Glutamatergic neuron (in vitro differentiated cells): ENCODE results near the gene ATP2A2. TPM values are rescaled to one million over a fixed set of nuclear protein-coding genes. Genes with fewer than 3 reads are reported as not detected.

ENCODE experiments used
- DNase-seq: peaks from one replicate; pipeline ENCODE4 v3.0.0; 2022
- H3K27ac Mint-ChIP-seq: one replicate; pipeline ENCODE4 v1.8.0; 2020; ENCODE audit warnings: mild to moderate bottlenecking, mixed read lengths, inconsistent platforms; ENCODE audit not compliant: unreplicated experiment
- H3K27me3 Mint-ChIP-seq: one replicate; pipeline ENCODE4 v1.8.0; 2020; ENCODE audit warnings: mild to moderate bottlenecking, moderate library complexity, mixed read lengths, inconsistent platforms; ENCODE audit not compliant: unreplicated experiment
- H3K36me3 Mint-ChIP-seq: one replicate; pipeline ENCODE4 v1.8.0; 2020; ENCODE audit warnings: mild to moderate bottlenecking, mixed read lengths, inconsistent platforms; ENCODE audit not compliant: unreplicated experiment
- H3K4me1 Mint-ChIP-seq: one replicate; pipeline ENCODE4 v1.8.0; 2020; ENCODE audit warnings: mild to moderate bottlenecking, low read depth, mixed read lengths, inconsistent platforms; ENCODE audit not compliant: unreplicated experiment
- H3K4me3 Mint-ChIP-seq: one replicate; pipeline ENCODE4 v1.8.0; 2020; ENCODE audit warnings: mild to moderate bottlenecking, mixed read lengths, inconsistent platforms; ENCODE audit not compliant: unreplicated experiment
- H3K9me3 Mint-ChIP-seq: one replicate; pipeline ENCODE4 v1.8.0; 2020; ENCODE audit warnings: mild to moderate bottlenecking, moderate library complexity, mixed read lengths, inconsistent platforms; ENCODE audit not compliant: unreplicated experiment
- CTCF ChIP-seq: fragments of 200-600 bp; sonication (generic); IDR thresholded peaks from one replicate; pipeline ENCODE4 v1.5.0; 2021; ENCODE audit not compliant: partially characterized antibody, unreplicated experiment
- total RNA-seq: library from RNA; stranded (reverse); fragmentation: NEBNext Ultra II Directional; extraction: Animal tissue kit (Norgen Biotek cat#: 25700); gene quantifications from one replicate; pipeline ENCODE4 v1.2.1, GENCODE V29; 2021; ENCODE audit not compliant: unreplicated experiment

The ATP2A2 gene
- total RNA-seq, 1 donor from 2014 or later, result 269 TPM

DNA sequence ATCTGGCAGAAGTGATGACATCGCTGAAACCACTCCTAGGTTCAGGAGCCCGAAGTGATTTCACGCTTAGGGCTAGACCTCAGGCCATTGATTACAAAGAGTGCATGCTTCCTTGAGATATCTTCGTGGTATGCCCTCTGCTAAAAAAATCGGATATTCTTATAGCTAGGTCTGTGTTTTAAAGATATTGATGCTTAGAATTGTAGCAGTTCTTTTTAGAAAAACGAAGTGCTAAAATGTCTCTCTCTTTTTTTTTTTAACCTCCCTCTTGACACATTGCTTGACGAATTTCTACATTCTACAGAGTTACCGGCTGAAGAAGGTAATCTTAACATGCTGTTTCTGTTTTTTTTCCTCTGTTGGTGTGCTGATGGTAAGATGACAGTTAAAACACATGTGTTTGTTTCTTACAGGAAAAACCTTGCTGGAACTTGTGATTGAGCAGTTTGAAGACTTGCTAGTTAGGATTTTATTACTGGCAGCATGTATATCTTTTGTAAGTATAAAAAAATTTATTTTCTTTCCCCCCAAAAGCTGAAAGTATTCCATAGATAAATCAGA lies 1.3 kb downstream of the ATP2A2 start:
- H3K4me1 Mint-ChIP-seq, result peaks cover 28% of the 10 kb centered on the region
- peak overlapping the region; percentile 97 for H3K4me3 Mint-ChIP-seq
- TF ChIP-seq CTCF, result no peak

DNA sequence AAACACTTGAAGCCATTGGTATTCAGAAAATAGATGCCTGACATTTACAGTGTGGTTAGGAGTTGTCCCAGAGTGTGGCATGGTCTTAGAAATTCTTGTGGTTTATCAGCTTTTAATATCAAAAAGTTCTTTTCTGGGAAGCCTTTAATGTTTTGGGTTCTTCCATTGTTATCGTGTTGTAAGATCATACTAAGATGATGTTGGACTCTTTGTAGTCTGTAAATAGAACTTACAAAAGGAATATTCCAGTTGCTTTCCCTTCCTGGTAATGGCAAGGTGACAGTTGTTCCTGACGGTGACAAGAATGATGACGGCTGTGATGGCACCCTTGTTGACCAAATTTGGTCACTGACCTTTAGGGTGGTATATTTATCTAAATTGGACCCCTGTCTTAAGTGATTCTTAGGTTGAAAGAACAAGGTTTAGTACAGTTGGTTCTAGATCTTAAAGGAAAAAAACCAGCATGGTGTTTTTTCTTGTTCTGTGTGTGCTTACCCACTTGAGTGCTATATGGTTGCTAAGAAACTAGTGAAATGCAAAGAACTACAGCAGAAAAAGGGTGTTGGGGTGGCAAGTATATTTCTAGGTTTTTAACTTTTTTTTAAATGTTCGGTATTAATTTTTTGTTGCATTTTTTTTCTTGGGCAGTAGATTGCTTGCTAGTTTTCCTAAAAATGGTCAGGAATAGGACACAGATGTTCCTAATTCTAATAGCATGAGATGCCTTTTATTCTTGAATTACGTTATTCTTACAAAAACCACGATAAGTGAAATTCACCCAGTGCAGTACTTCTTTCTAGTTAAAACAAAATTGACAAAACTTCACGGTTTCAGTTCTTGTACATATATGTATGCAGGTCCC lies 2.1 kb downstream of the ATP2A2 start:
- no peak for TF ChIP-seq CTCF
- H3K27me3 Mint-ChIP-seq, result peaks cover 7% of the 10 kb centered on the region
- peaks cover 13% of the 10 kb centered on the region for H3K9me3 Mint-ChIP-seq
- peaks cover 28% of the 10 kb centered on the region for H3K4me1 Mint-ChIP-seq
- H3K36me3 Mint-ChIP-seq, result no peaks in the 10 kb centered on the region
- peak overlapping the region; percentile 99 for H3K27ac Mint-ChIP-seq
- DNase-seq, result no peak
- peak overlapping the region; percentile 97 for H3K4me3 Mint-ChIP-seq

More for the DNA sequence above, 1.3 kb downstream of the ATP2A2 start:
- Mint-ChIP-seq H3K27me3 (peaks cover 11% of the 10 kb centered on the region), H3K9me3 (peaks cover 13% of the 10 kb centered on the region), H3K27ac (peak overlapping the region; percentile 99), H3K36me3 (no peaks in the 10 kb centered on the region)
- no peak for DNase-seq

DNA sequence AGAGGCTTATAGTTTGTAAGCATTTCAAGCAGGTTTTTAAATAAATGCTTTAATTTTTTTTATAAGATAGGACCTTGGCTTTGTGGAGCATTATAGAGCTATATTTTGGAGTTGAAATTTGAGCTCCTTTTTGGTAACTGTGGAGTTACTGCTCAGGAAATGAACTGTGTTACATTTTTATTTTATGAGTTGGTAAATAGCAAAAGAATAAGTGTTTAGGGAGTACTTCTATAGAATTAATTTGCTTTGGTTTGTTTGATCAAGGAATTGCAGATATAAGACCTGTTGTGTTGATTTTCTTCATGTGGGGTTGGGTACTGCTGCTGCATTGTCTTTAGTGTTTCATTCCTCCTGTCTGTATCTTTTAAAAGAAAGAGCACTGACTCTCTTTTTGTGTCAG lies 3.5 kb downstream of the ATP2A2 start:
- TF ChIP-seq CTCF, result no peak
- DNase-seq, result no peak
- Mint-ChIP-seq H3K9me3 (peaks cover 11% of the 10 kb centered on the region), H3K4me3 (peak overlapping the region; percentile 97), H3K27ac (peak overlapping the region; percentile 31), H3K27me3 (peaks cover 7% of the 10 kb centered on the region), H3K4me1 (peaks cover 25% of the 10 kb centered on the region), H3K36me3 (no peaks in the 10 kb centered on the region)

DNA sequence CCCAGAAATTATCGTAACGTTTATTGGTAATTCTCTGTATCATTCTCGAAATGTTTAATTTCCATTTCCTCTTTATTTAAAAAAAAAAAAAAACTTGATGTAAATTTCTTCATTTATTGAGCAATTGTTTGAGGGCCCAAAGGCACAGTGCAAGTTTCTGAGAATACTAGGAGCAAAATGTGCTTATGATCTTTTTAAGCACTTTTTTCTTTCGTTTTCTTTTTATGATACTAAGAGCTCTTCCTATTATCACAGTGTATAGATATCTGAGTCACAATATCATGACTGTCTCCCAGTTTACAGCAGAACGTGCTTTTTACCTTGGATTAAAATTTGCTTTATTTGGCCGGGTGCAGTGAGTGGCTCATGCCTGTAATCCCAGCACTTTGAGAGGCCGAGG lies 5.6 kb downstream of the ATP2A2 start:
- H3K4me1 Mint-ChIP-seq, result peaks cover 21% of the 10 kb centered on the region
- H3K9me3 Mint-ChIP-seq, result peaks cover 9% of the 10 kb centered on the region
- H3K4me3 Mint-ChIP-seq, result no peak overlapping the region
- H3K36me3 Mint-ChIP-seq, result no peaks in the 10 kb centered on the region
- H3K27me3 Mint-ChIP-seq, result peaks cover 7% of the 10 kb centered on the region
- no peak for TF ChIP-seq CTCF
- DNase-seq, result no peak
- H3K27ac Mint-ChIP-seq, result no peak overlapping the region

GRCh38 chr12:110287986-110288385 lies 6.9 kb downstream of the ATP2A2 start:
- no peak for TF ChIP-seq CTCF
- peaks cover 1% of the 10 kb centered on the region for H3K27me3 Mint-ChIP-seq
- DNase-seq, result no peak
- H3K9me3 Mint-ChIP-seq, result peaks cover 2% of the 10 kb centered on the region
- H3K4me1 Mint-ChIP-seq, result peaks cover 21% of the 10 kb centered on the region
- no peak overlapping the region for H3K27ac Mint-ChIP-seq
- H3K4me3 Mint-ChIP-seq, result no peak overlapping the region
- H3K36me3 Mint-ChIP-seq, result no peaks in the 10 kb centered on the region
